HG03039 (cell line): Measurements from ENCODE around the gene SEMA3A.
A peak's percentile ranks its signal among the peaks of the same experiment; 100 is the strongest.

Experiments
- ATAC-seq: cut with Tn5 transposase; IDR thresholded peaks from one replicate; pipeline ENCODE4 v1.9.1; 2021; ENCODE audit warnings: mild to moderate bottlenecking, moderate library complexity; ENCODE audit not compliant: unreplicated experiment

The SEMA3A gene

GRCh38 chr7:83947260-83947659 is 247.3 kb downstream of the SEMA3A start:
- ATAC-seq = peak; percentile 87

GRCh38 chr7:83946801-83947200 is 247.8 kb downstream of the SEMA3A start:
- ATAC-seq = no peak

GRCh38 chr7:83941300-83941699 is 253.3 kb downstream of the SEMA3A start:
- no peak for ATAC-seq

GRCh38 chr7:83937930-83938329 is 256.7 kb downstream of the SEMA3A start:
- no peak for ATAC-seq

- peak; percentile 79 for ATAC-seq
These were observed 258.4 kb downstream of the SEMA3A start for GRCh38 chr7:83936056-83936708.

GRCh38 chr7:83934118-83934734 is 260.4 kb downstream of the SEMA3A start:
- no peak for ATAC-seq

GRCh38 chr7:83931968-83932367 is 262.6 kb downstream of the SEMA3A start:
- ATAC-seq = no peak

- ATAC-seq = no peak
These were observed 264.3 kb downstream of the SEMA3A start for GRCh38 chr7:83930262-83930661.

- ATAC-seq = no peak
These were observed 268.7 kb downstream of the SEMA3A start for GRCh38 chr7:83925860-83926259.

GRCh38 chr7:83921941-83922607 is 272.5 kb downstream of the SEMA3A start:
- ATAC-seq = no peak

- ATAC-seq = no peak
These were observed 273.2 kb downstream of the SEMA3A start for GRCh38 chr7:83921271-83921940.

- no peak for ATAC-seq
These were observed 276.4 kb downstream of the SEMA3A start for GRCh38 chr7:83918142-83918541.

GRCh38 chr7:83913174-83913573 is 281.4 kb downstream of the SEMA3A start:
- no peak for ATAC-seq

GRCh38 chr7:83908526-83908925 is 286.1 kb downstream of the SEMA3A start:
- no peak for ATAC-seq
